G401 (cell line): Measurements from ENCODE around the gene SAMD1. TPM values are rescaled to one million over a fixed set of nuclear protein-coding genes. Genes with fewer than 3 reads are reported as not detected.
"Not testable (repeated sequence)": the region's sequence is repeated elsewhere in the genome, so short reads cannot be mapped to it uniquely, and the experiment has no call there.

ENCODE experiments used
- DNase-seq: peaks from one replicate; pipeline ENCODE4 v3.0.0-alpha.2; 2015; ENCODE audit warnings: low spot score
- in situ Hi-C: cut with HindIII; loops from 2 replicates; pipeline ENCODE4 v1.10.0; 2016; ENCODE audit warnings: low sequenced_read_pairs, mixed read lengths
- total RNA-seq: library from RNA; depleted of rRNA; stranded (reverse); fragments of >200 nt; shearing (Covaris generic); gene quantifications from 2 replicates; pipeline ENCODE4 v1.2.3, GENCODE V29; 2014; rRNA removed

SAMD1 gene
- total RNA-seq, 1 experiment from 2014 or later = 162 TPM

- no peak for DNase-seq
- in situ Hi-C loops = no loop called here
These were observed 38.6 kb downstream of the SAMD1 start for GRCh38 chr19:14051980-14052379.

- in situ Hi-C loops, DNase-seq: not testable (repeated sequence)
These were observed 39.6 kb downstream of the SAMD1 start for GRCh38 chr19:14050961-14051360.

GRCh38 chr19:14050512-14050911 lies 40.0 kb downstream of the SAMD1 start:
- no peak for DNase-seq
- in situ Hi-C loops = no loop called here

GRCh38 chr19:14048443-14049153 lies 42.0 kb downstream of the SAMD1 start:
- DNase-seq = no peak
- in situ Hi-C loops = no loop called here

- DNase-seq, in situ Hi-C loops: not testable (repeated sequence)
These were observed 42.7 kb downstream of the SAMD1 start for GRCh38 chr19:14047866-14048265.

- in situ Hi-C loops = not testable (repeated sequence)
- DNase-seq = peak; percentile 83
These were observed 47.6 kb downstream of the SAMD1 start for GRCh38 chr19:14042659-14043608.

- in situ Hi-C loops = no loop called here
- no peak for DNase-seq
These were observed 51.4 kb downstream of the SAMD1 start for GRCh38 chr19:14039181-14039580.

Other genes with a start within 250 kb of the SAMD1 start
- gene NANOS3, start 213.6 kb downstream of the SAMD1 start, total RNA-seq = 3.0 and 6.3 TPM in 2 replicates
- gene BRME1, start 184.6 kb downstream of the SAMD1 start, total RNA-seq = 2.9 and 6.6 TPM in 2 replicates
- gene CC2D1A, start 184.6 kb downstream of the SAMD1 start, total RNA-seq = 11.9 and 17.5 TPM in 2 replicates
- gene PODNL1, start 152.3 kb downstream of the SAMD1 start, total RNA-seq = 0.92 TPM in 1 of 2 replicates, not detected in the other
- 33.2 and 38.2 TPM in 2 replicates for gene DCAF15, start 138.2 kb downstream of the SAMD1 start, total RNA-seq
- gene RFX1, start 84.4 kb downstream of the SAMD1 start, total RNA-seq = 1.8 and 6.0 TPM in 2 replicates
- gene RLN3, start 62.6 kb downstream of the SAMD1 start, total RNA-seq = not detected in 2 replicates
- 28.1 and 32.5 TPM in 2 replicates for gene IL27RA, start 59.0 kb downstream of the SAMD1 start, total RNA-seq
- 14.8 and 23.1 TPM in 2 replicates for gene PALM3, start 28.7 kb downstream of the SAMD1 start, total RNA-seq
- 2.8 and 4.6 TPM in 2 replicates for gene MISP3, start 18.0 kb downstream of the SAMD1 start, total RNA-seq
- gene C19orf67, start 5.0 kb downstream of the SAMD1 start, total RNA-seq = not detected in 2 replicates
- 31.8 and 37.7 TPM in 2 replicates for gene PRKACA, start 27.0 kb upstream of the SAMD1 start, total RNA-seq
- gene ASF1B, start 45.8 kb upstream of the SAMD1 start, total RNA-seq = 108 and 120 TPM in 2 replicates
- gene ADGRL1, start 115.4 kb upstream of the SAMD1 start, total RNA-seq = 18.5 and 20.5 TPM in 2 replicates